ENCODE measurements around the gene RAB25.

Gene RAB25

GRCh38 chr1:156042828-156043227 is 18.1 kb upstream of the RAB25 start:
- DNase-seq (ENCODE audit: extremely low spot score) = no peak
- ChIA-PET CTCF (interaction anchor here (1.6 to 3.1 kb wide), 2 partner anchors 11 to 24 kb away, joined by 5 to 17 read pairs; partner anchors contain the start of genes LAMTOR2 and UBQLN4), POLR2A (no interaction called here)
- TF ChIP-seq, protein P1, sequence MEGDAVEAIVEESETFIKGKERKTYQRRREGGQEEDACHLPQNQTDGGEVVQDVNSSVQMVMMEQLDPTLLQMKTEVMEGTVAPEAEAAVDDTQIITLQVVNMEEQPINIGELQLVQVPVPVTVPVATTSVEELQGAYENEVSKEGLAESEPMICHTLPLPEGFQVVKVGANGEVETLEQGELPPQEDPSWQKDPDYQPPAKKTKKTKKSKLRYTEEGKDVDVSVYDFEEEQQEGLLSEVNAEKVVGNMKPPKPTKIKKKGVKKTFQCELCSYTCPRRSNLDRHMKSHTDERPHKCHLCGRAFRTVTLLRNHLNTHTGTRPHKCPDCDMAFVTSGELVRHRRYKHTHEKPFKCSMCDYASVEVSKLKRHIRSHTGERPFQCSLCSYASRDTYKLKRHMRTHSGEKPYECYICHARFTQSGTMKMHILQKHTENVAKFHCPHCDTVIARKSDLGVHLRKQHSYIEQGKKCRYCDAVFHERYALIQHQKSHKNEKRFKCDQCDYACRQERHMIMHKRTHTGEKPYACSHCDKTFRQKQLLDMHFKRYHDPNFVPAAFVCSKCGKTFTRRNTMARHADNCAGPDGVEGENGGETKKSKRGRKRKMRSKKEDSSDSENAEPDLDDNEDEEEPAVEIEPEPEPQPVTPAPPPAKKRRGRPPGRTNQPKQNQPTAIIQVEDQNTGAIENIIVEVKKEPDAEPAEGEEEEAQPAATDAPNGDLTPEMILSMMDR (IDR thresholded peaks at IDR 0.05; ENCODE audit: control extremely low read depth, extremely low read depth, low read depth, missing control alignments) = no peak

DNA sequence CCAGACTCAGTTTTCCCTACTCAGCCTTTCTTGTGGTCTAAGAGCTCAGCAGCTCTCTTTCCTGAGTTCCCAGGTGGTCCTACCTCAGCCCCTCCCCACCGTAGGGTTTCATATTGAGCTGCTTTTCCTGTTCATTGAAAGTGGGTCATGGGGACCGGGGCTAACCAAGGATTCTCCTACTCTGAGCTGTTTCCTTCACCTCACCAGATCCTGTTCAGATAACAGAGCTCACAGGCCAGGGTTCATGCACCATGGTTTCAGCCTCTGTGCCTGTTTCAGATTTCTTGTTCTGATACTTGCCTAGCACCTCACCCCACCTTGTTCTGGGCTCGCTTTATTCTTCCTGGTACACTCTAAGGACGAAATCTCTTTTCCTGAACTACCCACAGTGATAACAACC is 15.9 kb upstream of the RAB25 start:
- TF ChIP-seq, protein P1 (IDR thresholded peaks at IDR 0.05; ENCODE audit: control extremely low read depth, extremely low read depth, low read depth, missing control alignments) = no peak
- no peak for DNase-seq (ENCODE audit: extremely low spot score)
- POLR2A ChIA-PET = no interaction called here
- CTCF ChIA-PET = interaction anchor here (0.9 to 3.1 kb wide), 4 partner anchors 8 to 107 kb away, joined by 3 to 17 read pairs (median 8); partner anchors contain the start of genes LAMTOR2 and UBQLN4

DNA sequence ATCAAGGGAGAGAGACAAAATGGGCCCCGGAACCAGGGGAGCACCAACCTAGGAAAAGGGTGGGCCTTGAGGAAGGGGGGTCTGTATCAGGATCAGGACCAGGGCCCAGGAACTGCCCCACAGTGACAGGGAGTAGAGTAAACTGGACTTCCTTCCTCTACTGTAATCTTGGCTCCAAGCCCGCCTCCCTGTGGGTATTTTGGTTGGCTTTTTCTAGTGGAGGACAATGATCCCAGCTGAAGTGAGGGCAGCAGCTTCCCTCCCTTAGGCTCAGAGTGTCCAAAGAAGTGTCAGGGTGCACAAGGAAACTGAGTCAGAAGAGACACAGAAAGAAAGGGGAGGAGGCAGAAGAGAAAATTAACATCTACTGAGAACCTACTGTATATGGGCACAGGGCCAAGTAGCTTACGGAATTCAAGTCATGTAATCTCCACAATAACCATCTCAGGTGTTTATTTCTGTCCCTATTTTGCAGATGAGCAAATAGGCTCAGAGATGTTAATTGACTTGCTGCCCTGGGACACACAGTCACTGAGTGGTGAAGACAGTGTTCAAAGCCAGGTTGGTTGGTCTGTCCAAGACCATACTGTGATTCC is 12.2 kb upstream of the RAB25 start:
- CTCF ChIA-PET = interaction anchor here (1.0 to 3.2 kb wide), 2 partner anchors 18 to 59 kb away, joined by 3 to 12 read pairs; no protein-coding TSS in a partner anchor
- DNase-seq (ENCODE audit: extremely low spot score) = no peak

DNA sequence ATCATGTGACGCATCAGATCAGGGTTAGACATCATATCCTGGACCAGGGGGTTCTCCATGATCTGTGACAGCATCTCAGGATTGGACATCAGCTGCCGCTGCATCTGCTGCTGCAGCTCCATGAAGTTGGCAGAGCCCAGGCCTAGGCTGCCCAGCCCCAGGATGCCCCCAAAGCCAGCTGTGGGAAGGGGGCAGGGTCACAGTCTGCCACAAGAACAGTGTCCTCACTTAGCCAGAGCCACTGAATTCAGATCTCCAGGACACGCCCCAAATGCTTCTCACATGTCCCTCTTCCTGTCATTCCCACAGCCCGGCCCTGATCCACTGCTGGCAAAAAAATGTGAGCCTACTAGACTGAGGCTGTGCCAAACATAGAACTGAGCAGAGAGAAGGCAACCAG is 10.6 kb upstream of the RAB25 start:
- POLR2A ChIA-PET = no interaction called here
- TF ChIP-seq, protein P1 (IDR thresholded peaks at IDR 0.05; ENCODE audit: control extremely low read depth, extremely low read depth, low read depth, missing control alignments) = no peak
- DNase-seq (ENCODE audit: extremely low spot score) = no peak
- CTCF ChIA-PET = interaction anchor here (0.8 to 3.2 kb wide), 4 partner anchors 16 to 61 kb away, joined by 3 to 12 read pairs (median 4); no protein-coding TSS in a partner anchor

More for the DNA sequence above, 12.2 kb upstream of the RAB25 start:
- TF ChIP-seq, protein P1 (IDR thresholded peaks at IDR 0.05; ENCODE audit: control extremely low read depth, extremely low read depth, low read depth, missing control alignments) = no peak
- POLR2A ChIA-PET = no interaction called here

DNA sequence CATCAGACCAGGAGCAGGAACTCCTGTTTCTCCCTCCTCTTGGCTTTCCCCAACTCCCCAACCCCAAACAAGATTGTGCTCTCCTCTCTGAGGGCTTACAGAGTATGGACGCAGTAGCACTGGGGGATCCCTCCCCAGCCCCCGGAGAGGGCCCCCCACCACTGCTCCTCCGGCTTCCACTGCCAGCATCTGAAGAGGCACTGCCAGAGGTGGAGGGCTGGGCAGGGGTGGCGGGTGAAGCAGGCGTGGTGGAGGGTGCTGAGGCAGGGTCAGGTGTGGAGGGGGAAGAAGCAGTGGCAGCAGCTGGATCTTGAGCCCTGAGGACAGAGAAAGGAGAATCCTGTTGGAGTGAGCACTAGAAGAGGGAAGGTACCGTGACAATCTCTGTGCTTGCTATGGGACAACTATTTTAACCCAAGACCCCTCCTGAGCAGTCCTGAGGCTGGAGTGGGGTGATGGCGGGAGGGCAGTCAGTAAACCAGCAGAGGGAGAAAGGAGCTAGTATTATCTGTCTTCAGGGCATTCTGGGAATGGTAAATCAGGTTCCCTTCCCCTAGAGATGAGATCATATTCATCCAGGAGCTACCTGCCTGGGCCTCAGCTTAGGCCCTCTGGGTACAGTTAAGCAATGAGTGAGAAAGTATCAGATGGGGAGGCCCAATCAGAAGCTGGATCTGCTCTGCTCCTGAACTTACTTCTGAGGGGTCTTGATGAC is 9.8 kb upstream of the RAB25 start:
- TF ChIP-seq, protein P1 (IDR thresholded peaks at IDR 0.05; ENCODE audit: control extremely low read depth, extremely low read depth, low read depth, missing control alignments) = no peak
- DNase-seq (ENCODE audit: extremely low spot score) = no peak
- POLR2A ChIA-PET = no interaction called here
- CTCF ChIA-PET = interaction anchor here (1.1 to 3.2 kb wide), 6 partner anchors 12 to 62 kb away, joined by 3 to 12 read pairs (median 3); no protein-coding TSS in a partner anchor

DNA sequence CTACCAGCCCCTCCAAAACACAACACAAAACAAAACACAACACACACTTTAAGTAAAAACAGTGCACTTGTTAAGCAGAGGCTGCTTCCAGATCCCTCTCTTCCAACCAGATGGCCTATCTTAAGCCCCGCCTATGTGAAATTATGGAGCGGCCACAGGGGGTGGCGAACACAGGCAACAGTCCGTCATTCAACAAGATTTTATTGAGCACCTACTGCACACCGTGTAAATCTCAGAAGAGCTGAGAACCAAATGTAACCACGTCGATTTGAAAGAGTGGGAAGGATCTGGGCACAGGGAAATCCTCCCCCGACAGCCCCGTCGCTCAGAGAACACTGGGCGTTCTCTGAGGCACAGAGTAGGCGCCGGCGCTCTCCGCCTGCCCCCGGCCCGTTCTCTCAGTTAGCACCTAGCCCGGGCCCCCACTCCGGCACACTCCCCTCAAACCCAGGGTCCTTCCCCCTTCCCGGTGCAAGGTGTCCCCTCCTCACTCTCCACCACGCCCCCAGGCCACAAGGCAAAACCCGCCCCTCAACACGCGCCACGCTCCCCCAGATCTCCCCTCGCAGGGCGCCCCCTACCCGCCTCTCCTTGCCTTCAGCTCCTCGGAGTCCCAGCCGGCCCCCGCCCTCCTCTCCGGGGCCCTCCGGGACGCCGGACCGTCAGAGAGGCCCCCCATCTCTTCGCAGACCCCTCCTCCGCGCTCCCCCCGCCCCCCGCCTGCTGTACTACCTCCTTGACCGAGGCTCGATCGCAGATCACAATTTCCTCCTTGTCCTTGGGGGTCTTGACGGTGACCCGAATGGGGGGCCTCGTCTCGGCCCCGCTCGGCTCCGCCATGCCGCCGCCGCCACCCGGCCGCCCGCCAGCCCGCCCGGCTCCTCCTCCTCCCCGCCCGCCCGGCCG is 7.8 kb upstream of the RAB25 start:
- POLR2A ChIA-PET = interaction anchor here (0.5 kb wide), 1 partner anchor 165 kb away, joined by 6 read pairs; no protein-coding TSS in a partner anchor
- peak; percentile 79 for DNase-seq (ENCODE audit: extremely low spot score)
- TF ChIP-seq, protein P1 (IDR thresholded peaks at IDR 0.05; ENCODE audit: control extremely low read depth, extremely low read depth, low read depth, missing control alignments) = peak; percentile 55
- CTCF ChIA-PET = interaction anchor here (0.9 to 2.4 kb wide), 10 partner anchors 9 to 113 kb away, joined by 3 to 17 read pairs (median 4); partner anchors contain the start of gene SSR2
